Erythroblast (primary cell): ENCODE data around the gene TTC39A.

Experiments used
- GATA1 ChIP-seq: IDR thresholded peaks from 2 replicates; pipeline ENCODE4 v1.6.1; 2011; ENCODE audit warnings: low read depth, mild to moderate bottlenecking, control low read depth, low read length, moderate library complexity
- POLR2A ChIP-seq: IDR thresholded peaks from 2 replicates; pipeline ENCODE4 v1.6.1; 2011; ENCODE audit warnings: mild to moderate bottlenecking, low read length

GRCh38 chr1:51253691-51254090 lies 76.7 kb downstream of the TTC39A start:
- TF ChIP-seq POLR2A = no peak
- no peak for TF ChIP-seq GATA1
